MCF 10A (cell line): ENCODE data around the gene NCBP1. TPM values are rescaled to one million over a fixed set of nuclear protein-coding genes. Genes with fewer than 3 reads are reported as not detected.

Experiments used
- BruUV-seq: library from RNA; stranded (reverse); fragments of 400-500 nt; replicated peaks from 2 replicates; lab custom pipeline; 2021; lab: Mats Ljungman, UMichigan
- CTCF ChIA-PET: fragments of 300-600 bp; sonication (Branson Sonifier 250); formaldehyde crosslinking; extraction: SDS; loops from one replicate; lab custom pipeline; 2021; ENCODE audit warnings: antibody characterized with exemption, inconsistent platforms; lab: Yijun Ruan, JAX
- POLR2A ChIA-PET: fragments of 300-600, 350-650 bp; sonication (Branson Sonifier 250); formaldehyde crosslinking; extraction: SDS; loops from one replicate; lab custom pipeline; 2020; ENCODE audit warnings: antibody characterized with exemption, inconsistent platforms; lab: Yijun Ruan, JAX
- DNase-seq: peaks from one replicate; pipeline ENCODE4 v3.0.0-alpha.2; 2018; ENCODE audit not compliant: unreplicated experiment
- H3K27ac Mint-ChIP-seq: one replicate; pipeline ENCODE4 v1.8.0; 2022; ENCODE audit warnings: mild to moderate bottlenecking, low read depth, mixed read lengths; ENCODE audit not compliant: unreplicated experiment
- H3K27me3 Mint-ChIP-seq: one replicate; pipeline ENCODE4 v1.8.0; 2022; ENCODE audit warnings: mixed read lengths; ENCODE audit not compliant: insufficient read depth, unreplicated experiment
- H3K36me3 Mint-ChIP-seq: one replicate; pipeline ENCODE4 v1.8.0; 2022; ENCODE audit warnings: mild to moderate bottlenecking, moderate library complexity, mixed read lengths; ENCODE audit not compliant: insufficient read depth, unreplicated experiment
- H3K4me1 Mint-ChIP-seq: one replicate; pipeline ENCODE4 v1.8.0; 2022; ENCODE audit warnings: mixed read lengths; ENCODE audit not compliant: insufficient read depth, unreplicated experiment
- H3K4me3 Mint-ChIP-seq: one replicate; pipeline ENCODE4 v1.8.0; 2022; ENCODE audit warnings: mild to moderate bottlenecking, moderate library complexity, mixed read lengths; ENCODE audit not compliant: unreplicated experiment
- H3K9me3 Mint-ChIP-seq: one replicate; pipeline ENCODE4 v1.8.0; 2022; ENCODE audit warnings: mixed read lengths; ENCODE audit not compliant: unreplicated experiment
- CTCF ChIP-seq: fragments of 200-600 bp; IDR thresholded peaks from one replicate; pipeline ENCODE4 v1.8.0; 2022; ENCODE audit warnings: antibody characterized with exemption, mild to moderate bottlenecking; ENCODE audit not compliant: unreplicated experiment
- intact Hi-C: fragments of 100-400 bp; cut with micrococcal nuclease; formaldehyde crosslinking; loops from 2 replicates; pipeline ENCODE4 v1.14.1; 2022
- total RNA-seq: library from RNA; stranded (reverse); gene quantifications from 2 replicates; pipeline ENCODE4 v1.2.3, GENCODE V29; 2022

Gene NCBP1
- total RNA-seq, 1 experiment from 2014 or later: 38.7 TPM

GRCh38 chr9:97633859-97634490, 354 bp downstream of the NCBP1 start:
- POLR2A ChIA-PET: interaction anchor here (0.6 to 3.9 kb wide), 31 partner anchors 8 to 1725 kb away, joined by 3 to 47 read pairs (median 4); partner anchors contain the start of genes ANP32B, NANS, TBC1D2 and TMOD1
- peak; percentile 6 for DNase-seq
- Mint-ChIP-seq H3K36me3 (peaks cover 4% of the 10 kb centered on the region), H3K4me3 (peak overlapping the region; percentile 83), H3K27ac (peak overlapping the region; percentile 99), H3K9me3 (no peaks in the 10 kb centered on the region), H3K27me3 (no peaks in the 10 kb centered on the region), H3K4me1 (peaks cover 38% of the 10 kb centered on the region)
- no peak for TF ChIP-seq CTCF
- intact Hi-C loops: loop anchor here (5.0 kb wide), 1 partner anchor 268 kb away; no protein-coding TSS in a partner anchor
- CTCF ChIA-PET: no interaction called here
- BruUV-seq: TSS peak; percentile 49

- peak overlapping the region; percentile 83 for H3K4me3 Mint-ChIP-seq
- CTCF ChIA-PET: interaction anchor here (1.4 kb wide), 1 partner anchor 29 kb away, joined by 4 read pairs; no protein-coding TSS in a partner anchor
- POLR2A ChIA-PET: interaction anchor here (0.7 to 3.1 kb wide), 3 partner anchors 9 to 761 kb away, joined by 4 to 47 read pairs (median 4); partner anchors contain the start of gene XPA
- no peaks in the 10 kb centered on the region for H3K9me3 Mint-ChIP-seq
- H3K27ac Mint-ChIP-seq: peak overlapping the region; percentile 99
- H3K27me3 Mint-ChIP-seq: no peaks in the 10 kb centered on the region
- peaks cover 4% of the 10 kb centered on the region for H3K36me3 Mint-ChIP-seq
- no peak for TF ChIP-seq CTCF
- DNase-seq: no peak
- no TSS peak for BruUV-seq
- H3K4me1 Mint-ChIP-seq: peaks cover 36% of the 10 kb centered on the region
- intact Hi-C loops: no loop called here
Observed at GRCh38 chr9:97635026-97635425, 1.4 kb downstream of the NCBP1 start.

- Mint-ChIP-seq H3K4me3 (peak overlapping the region; percentile 10), H3K4me1 (peaks cover 37% of the 10 kb centered on the region), H3K36me3 (peaks cover 21% of the 10 kb centered on the region), H3K27me3 (no peaks in the 10 kb centered on the region), H3K9me3 (no peaks in the 10 kb centered on the region), H3K27ac (peak overlapping the region; percentile 6)
- intact Hi-C loops: no loop called here
- no TSS peak for BruUV-seq
- DNase-seq: no peak
- ChIA-PET CTCF (no interaction called here), POLR2A (interaction anchor here (0.9 to 1.9 kb wide), 3 partner anchors 9 to 60 kb away, joined by 3 to 7 read pairs (median 4); partner anchors contain the start of gene XPA)
- TF ChIP-seq CTCF: no peak
Observed at GRCh38 chr9:97636903-97637302, 3.3 kb downstream of the NCBP1 start.

GRCh38 chr9:97638666-97639065, 5.0 kb downstream of the NCBP1 start:
- peaks cover 34% of the 10 kb centered on the region for H3K36me3 Mint-ChIP-seq

More at GRCh38 chr9:97638666-97639065, 5.0 kb downstream of the NCBP1 start:
- no peak overlapping the region for H3K4me3 Mint-ChIP-seq
- intact Hi-C loops: no loop called here
- peaks cover 41% of the 10 kb centered on the region for H3K4me1 Mint-ChIP-seq
- TF ChIP-seq CTCF: no peak
- H3K9me3 Mint-ChIP-seq: no peaks in the 10 kb centered on the region
- BruUV-seq: no TSS peak
- H3K27me3 Mint-ChIP-seq: no peaks in the 10 kb centered on the region
- peak overlapping the region; percentile 74 for H3K27ac Mint-ChIP-seq
- peak; percentile 16 for DNase-seq
- CTCF ChIA-PET: no interaction called here
- POLR2A ChIA-PET: interaction anchor here (0.6 to 1.1 kb wide), 2 partner anchors 345 to 851 kb away, joined by 3 to 5 read pairs; no protein-coding TSS in a partner anchor
